ENCODE data around the gene TREX2. TPM values are rescaled to one million over a fixed set of nuclear protein-coding genes. Genes with fewer than 3 reads are reported as not detected.

The TREX2 gene
- total and polyA plus RNA-seq, 2 of the 8 experiments (the other 6 are each of a cell fraction or from before 2014, with no cell fraction given): 0.71 to 0.80 TPM

- TF ChIP-seq TEAD4 (IDR thresholded peaks at IDR 0.05; ENCODE audit: low read depth, low read length): no peak
- Histone ChIP-seq H3K18ac (ENCODE audit: extremely low read depth, low read length) (no peak overlapping the region), H2BK5ac (ENCODE audit: low read depth, low read length) (no peak overlapping the region), H3K4me3 (ENCODE audit: extremely low read depth in 1 of 4, insufficient read depth in 2 of 4, low read depth in 3 of 4, low read length in 4 of 4) (no peak overlapping the region), H2BK15ac (ENCODE audit: low read length) (no peak overlapping the region), H3K4me1 (replicated peaks in 1 of 4; ENCODE audit: control insufficient read depth in 3 of 4, insufficient read depth in 4 of 4, low read length in 3 of 4) (0 out of 7 replicates have a peak, but pooled peaks cover 0 to 4% (median 2%) of the 10 kb centered on the region in 4 experiments), H4K20me1 (replicated peaks in 1 of 2; ENCODE audit: control insufficient read depth in 1 of 2, insufficient read depth in 2 of 2, low read length in 2 of 2) (no peaks in the 10 kb centered on the region), H3K79me1 (ENCODE audit: low read depth, low read length) (no peaks in the 10 kb centered on the region), H3K9ac (replicated peaks in 1 of 4; ENCODE audit: extremely low read depth in 1 of 4, low read depth in 3 of 4, low read length in 3 of 4) (no peak overlapping the region), H3K27ac (ENCODE audit: low read depth, low read length) (no peak overlapping the region), H2BK120ac (replicated peaks; ENCODE audit: low read depth, low read length) (no peak overlapping the region), H4K91ac (replicated peaks; ENCODE audit: insufficient read length, low read length) (no peak overlapping the region), H4K8ac (ENCODE audit: extremely low read depth, insufficient read depth, low read length) (no peak overlapping the region), H3K4me2 (ENCODE audit: insufficient read depth in 1 of 2, low read depth in 2 of 2, low read length in 2 of 2) (no peak overlapping the region), H3K79me2 (ENCODE audit: control insufficient read depth in 1 of 2, insufficient read depth in 2 of 2, low read length in 2 of 2) (no peaks in the 10 kb centered on the region), H3K36me3 (ENCODE audit: control insufficient read depth in 2 of 4, insufficient read depth in 4 of 4, low read length in 3 of 4) (no peaks in the 10 kb centered on the region), H2AK5ac (ENCODE audit: low read depth, low read length) (no peak overlapping the region), H3K27me3 (replicated peaks in 1 of 4; ENCODE audit: control insufficient read depth in 3 of 4, extremely low read depth in 1 of 4, insufficient read depth in 3 of 4, low read length in 3 of 4) (no peaks in the 10 kb centered on the region), H2AFZ (ENCODE audit: low read length) (no peak overlapping the region), H3K4ac (replicated peaks; ENCODE audit: insufficient read length, low read depth, low read length) (no peak overlapping the region), H3K14ac (ENCODE audit: insufficient read length) (no peak overlapping the region), H3K9me3 (ENCODE audit: insufficient read depth in 2 of 2, low read depth in 1 of 2, low read length in 1 of 2) (no peaks in the 10 kb centered on the region), H3K23me2 (ENCODE audit: low read depth, low read length) (no peaks in the 10 kb centered on the region), H2BK12ac (ENCODE audit: low read depth, low read length) (no peak overlapping the region), H2BK20ac (ENCODE audit: low read length) (no peak overlapping the region), H3K56ac (replicated peaks; ENCODE audit: insufficient read length, low read depth, low read length) (no peak overlapping the region), H3K23ac (ENCODE audit: insufficient read length) (no peak overlapping the region), H4K5ac (ENCODE audit: insufficient read length, low read depth, low read length) (no peak overlapping the region)
- ChIA-PET CTCF (ENCODE audit: partially characterized antibody) (no interaction called here), POLR2A (ENCODE audit: partially characterized antibody) (no interaction called here)
- WGBS, 2 experiments (ENCODE audit: extremely low coverage in 1 of 2, insufficient coverage in 1 of 2, insufficient read length in 1 of 2, insufficient replicate concordance in 2 of 2, low coverage in 1 of 2, low lambda C conversion rate in 2 of 2, missing lambda C conversion rate in 1 of 2): 93% methylated on average over 35 of the region's 91 CpGs; no CpG with 5 or more reads in 1 of the 2 experiments
- DNase-seq (ENCODE audit: low read depth in 1 of 2, low spot score in 2 of 2) (no peak), FAIRE-seq (no peak)
These were observed 24.8 kb downstream of the TREX2 start for GRCh38 chrX:153420851-153421599.

Data from H1 (cell line).